Mucosa of descending colon (tissue), 3 donors: ENCODE results near the gene NASP. TPM values are rescaled to one million over a fixed set of nuclear protein-coding genes. Genes with fewer than 3 reads are reported as not detected.

Experiments
- ATAC-seq: fragments of 200-7000 bp; cut with Tn5 transposase; one replicate; pipeline ENCODE4 v1.9.1; 2020; ENCODE audit warnings: mild to moderate bottlenecking, moderate library complexity
- DNase-seq, 3 donors: peaks; one replicate each; pipeline ENCODE4 v3.0.0-alpha.2; 2020
- H3K36me3 ChIP-seq: fragments of 200-600 bp; one replicate; pipeline ENCODE4 v1.8.0; 2021; ENCODE audit warnings: low read depth, mild to moderate bottlenecking
- H3K4me1 ChIP-seq: fragments of 200-600 bp; one replicate; pipeline ENCODE4 v1.8.0; 2021; ENCODE audit warnings: low read depth, mild to moderate bottlenecking
- H3K4me3 ChIP-seq: fragments of 200-600 bp; one replicate; pipeline ENCODE4 v1.8.0; 2021; ENCODE audit warnings: mild to moderate bottlenecking
- H3K9me3 ChIP-seq: fragments of 200-600 bp; one replicate; pipeline ENCODE4 v1.8.0; 2021; ENCODE audit warnings: mild to moderate bottlenecking
- intact Hi-C, 2 donors: fragments of 100-400 bp; cut with DNase I in 1 of 2; cut with micrococcal nuclease in 1 of 2; formaldehyde crosslinking; loops; one replicate each; pipeline versions ENCODE4 v1.11.0 to v1.11.1; 2022; cut with DNase I, micrococcal nuclease
- total RNA-seq, 3 donors: library from RNA; stranded (reverse); fragmentation: NEBNext Ultra II Directional in 2 of 3; extraction: Animal tissue kit (Norgen Biotek cat#: 25700) in 2 of 3; gene quantifications; one replicate each; pipeline versions ENCODE4 v1.2.1 to v1.2.4, GENCODE V29; 2021 to 2023
- TF ChIP-seq, protein P1 (sequence below): fragments of 200-600 bp; IDR thresholded peaks from one replicate; pipeline ENCODE4 v1.8.0; 2022; ENCODE audit warnings: antibody characterized with exemption, mild to moderate bottlenecking
- donor health status: DM: no; HTN: no; CAD: no; lungs with moderate emphysema.
- donor health status: DM: no; HTN: no; CAD: no.
- donor health status: DM: no; HTN: yes; CAD: no.

NASP gene
- total RNA-seq, 3 donors from 2014 or later, result 51.5 to 69.1 (median 60.1) TPM

DNA sequence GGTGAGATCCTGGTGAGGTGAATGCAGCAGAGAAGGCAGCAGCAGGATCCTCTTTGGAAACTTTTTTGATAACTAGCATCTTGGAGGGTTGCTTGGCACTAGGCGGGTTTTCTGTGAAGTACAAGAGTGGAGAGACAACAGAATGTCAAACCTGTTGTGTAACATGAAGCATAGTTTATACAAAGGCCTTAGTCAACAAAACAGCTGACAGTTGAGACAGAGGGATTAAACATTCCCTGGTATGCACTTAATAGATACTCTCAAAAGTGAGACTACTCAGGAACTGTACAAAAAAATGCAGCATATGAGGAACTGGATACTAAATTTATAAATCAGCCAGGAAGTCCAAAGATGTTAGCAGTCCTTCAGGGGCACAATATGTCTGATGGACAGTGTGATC lies 56.5 kb downstream of the NASP start:
- Histone ChIP-seq H3K4me3 (no peak overlapping the region), H3K9me3 (no peaks in the 10 kb centered on the region), H3K4me1 (peaks cover 13% of the 10 kb centered on the region), H3K36me3 (peaks cover 9% of the 10 kb centered on the region)
- no peak for DNase-seq
- TF ChIP-seq, protein P1, sequence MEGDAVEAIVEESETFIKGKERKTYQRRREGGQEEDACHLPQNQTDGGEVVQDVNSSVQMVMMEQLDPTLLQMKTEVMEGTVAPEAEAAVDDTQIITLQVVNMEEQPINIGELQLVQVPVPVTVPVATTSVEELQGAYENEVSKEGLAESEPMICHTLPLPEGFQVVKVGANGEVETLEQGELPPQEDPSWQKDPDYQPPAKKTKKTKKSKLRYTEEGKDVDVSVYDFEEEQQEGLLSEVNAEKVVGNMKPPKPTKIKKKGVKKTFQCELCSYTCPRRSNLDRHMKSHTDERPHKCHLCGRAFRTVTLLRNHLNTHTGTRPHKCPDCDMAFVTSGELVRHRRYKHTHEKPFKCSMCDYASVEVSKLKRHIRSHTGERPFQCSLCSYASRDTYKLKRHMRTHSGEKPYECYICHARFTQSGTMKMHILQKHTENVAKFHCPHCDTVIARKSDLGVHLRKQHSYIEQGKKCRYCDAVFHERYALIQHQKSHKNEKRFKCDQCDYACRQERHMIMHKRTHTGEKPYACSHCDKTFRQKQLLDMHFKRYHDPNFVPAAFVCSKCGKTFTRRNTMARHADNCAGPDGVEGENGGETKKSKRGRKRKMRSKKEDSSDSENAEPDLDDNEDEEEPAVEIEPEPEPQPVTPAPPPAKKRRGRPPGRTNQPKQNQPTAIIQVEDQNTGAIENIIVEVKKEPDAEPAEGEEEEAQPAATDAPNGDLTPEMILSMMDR, result no peak
- intact Hi-C loops, result no loop called here
- ATAC-seq, result no peak

DNA sequence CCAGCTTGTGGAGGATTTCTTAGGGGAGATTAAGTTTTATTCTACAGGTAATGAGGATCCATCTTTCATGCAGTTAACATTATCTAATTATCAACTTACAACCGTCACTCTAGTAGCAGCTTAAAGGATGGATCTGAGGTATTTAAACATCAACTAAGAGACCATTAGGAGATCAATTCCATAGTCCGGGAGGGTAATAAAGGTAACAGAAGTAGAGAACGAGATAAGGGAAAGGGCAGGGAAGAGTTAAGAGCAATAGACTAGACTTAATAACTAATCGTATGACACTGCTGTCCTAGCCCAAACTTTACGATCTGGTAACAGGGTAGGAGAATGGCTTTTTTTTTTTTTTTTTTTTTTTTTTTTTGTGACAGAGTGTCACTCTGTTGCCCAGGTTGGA lies 59.5 kb downstream of the NASP start:
- Histone ChIP-seq H3K9me3 (no peaks in the 10 kb centered on the region), H3K36me3 (peaks cover 9% of the 10 kb centered on the region), H3K4me1 (peaks cover 18% of the 10 kb centered on the region), H3K4me3 (no peak overlapping the region)
- DNase-seq (no peak), ATAC-seq (no peak)
- intact Hi-C loops, result no loop called here
- TF ChIP-seq, protein P1, result no peak

DNA sequence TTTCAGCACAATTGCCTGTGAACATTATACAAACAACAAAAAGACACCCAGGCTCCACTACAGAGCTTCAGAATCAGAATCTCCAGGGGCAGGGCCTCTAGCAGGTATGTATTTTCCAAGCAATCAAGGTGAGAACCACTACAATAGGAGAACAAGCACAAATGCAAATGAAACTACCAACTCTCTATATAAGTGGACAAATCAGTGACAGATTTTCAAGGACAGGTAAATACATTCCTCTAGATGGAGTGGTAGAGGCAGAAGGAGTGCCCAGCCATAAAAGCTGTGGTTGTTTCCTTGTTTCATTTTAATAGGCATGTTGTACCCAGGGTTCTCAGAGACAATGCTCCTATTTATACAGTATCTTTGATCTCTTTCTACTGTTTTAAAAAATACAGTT lies 60.1 kb downstream of the NASP start:
- H3K9me3 ChIP-seq, result no peaks in the 10 kb centered on the region
- DNase-seq, result peak in 1 of 3 donors; percentile 67
- ATAC-seq, result peak; percentile 94
- no peak overlapping the region for H3K4me3 ChIP-seq
- intact Hi-C loops, result no loop called here
- H3K4me1 ChIP-seq, result peaks cover 18% of the 10 kb centered on the region
- TF ChIP-seq, protein P1, result peak; percentile 17
- peaks cover 4% of the 10 kb centered on the region for H3K36me3 ChIP-seq

DNA sequence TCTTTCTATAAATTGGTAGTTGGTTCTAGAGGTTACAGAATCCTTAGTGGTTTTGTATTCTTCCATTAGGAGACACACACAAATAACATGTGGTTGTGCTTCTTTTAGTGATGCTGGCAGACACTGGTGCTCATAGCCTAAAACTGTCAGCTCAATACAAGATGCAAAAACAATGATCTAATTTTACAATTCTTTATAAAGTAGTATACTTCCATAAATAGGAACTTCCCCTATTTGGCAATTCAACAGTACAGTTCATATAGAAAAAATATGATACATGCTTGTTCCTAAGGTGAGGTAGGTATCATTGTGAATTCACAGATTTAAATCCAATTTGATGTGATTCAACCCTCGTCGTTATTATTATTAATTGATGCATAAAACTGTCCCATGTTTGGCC lies 60.8 kb downstream of the NASP start:
- Histone ChIP-seq H3K4me3 (no peak overlapping the region), H3K9me3 (no peaks in the 10 kb centered on the region), H3K36me3 (peaks cover 4% of the 10 kb centered on the region), H3K4me1 (peaks cover 18% of the 10 kb centered on the region)
- intact Hi-C loops, result no loop called here
- DNase-seq (no peak), ATAC-seq (no peak)
- TF ChIP-seq, protein P1, result no peak

DNA sequence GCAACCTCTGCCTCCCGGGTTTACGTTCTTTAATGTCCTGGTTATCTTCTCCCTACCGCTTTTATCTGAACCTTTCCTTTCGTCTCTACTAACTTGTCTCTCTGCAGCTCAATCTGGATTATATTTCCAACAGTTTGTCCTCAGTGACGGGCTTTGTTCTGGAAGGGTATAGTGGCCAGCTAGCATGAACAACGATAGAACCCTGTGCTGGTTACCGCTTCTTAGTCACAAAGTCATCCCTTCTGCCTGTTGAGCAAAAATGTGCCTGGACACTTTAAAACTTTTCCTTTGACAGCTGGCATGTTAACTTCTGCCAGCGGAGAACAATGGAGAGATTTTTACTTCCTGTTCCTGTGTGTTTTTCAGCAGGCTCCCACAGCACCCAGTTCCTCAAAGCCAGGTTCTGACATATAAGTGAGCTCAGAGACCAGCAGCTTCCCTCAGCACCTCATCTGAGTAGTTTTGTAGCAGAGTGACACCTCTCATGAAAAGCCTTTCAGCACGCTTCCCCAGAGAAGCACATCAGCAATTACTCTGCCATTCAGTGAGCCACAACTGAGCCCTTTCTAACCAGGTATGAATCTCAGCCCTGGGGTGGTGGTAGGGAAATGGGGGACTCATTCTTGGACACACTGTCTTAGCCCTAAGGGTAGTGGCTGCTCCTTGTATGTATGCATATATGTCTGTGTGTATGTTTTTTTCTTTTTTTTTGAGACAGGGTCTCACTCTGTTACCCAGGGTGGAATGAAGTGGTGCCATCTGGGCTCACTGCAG lies 63.6 kb downstream of the NASP start:
- DNase-seq (peak in 1 of 3 donors; percentile 45), ATAC-seq (peak; percentile 63)
- TF ChIP-seq, protein P1, result no peak
- Histone ChIP-seq H3K4me3 (no peak overlapping the region), H3K4me1 (peaks cover 18% of the 10 kb centered on the region), H3K9me3 (no peaks in the 10 kb centered on the region), H3K36me3 (peaks cover 4% of the 10 kb centered on the region)
- intact Hi-C loops, result no loop called here
